HepG2 (cell line): ENCODE measurements around the gene PEPD. TPM values are rescaled to one million over a fixed set of nuclear protein-coding genes. Genes with fewer than 3 reads are reported as not detected.

Source experiments
- FOXC1 ChIP-seq: sonication (generic); formaldehyde crosslinking; IDR thresholded peaks from 2 replicates; pipeline ENCODE4 v1.8.0; 2022; ENCODE audit warnings: mild to moderate bottlenecking, missing genetic modification reagents, borderline replicate concordance
- GPN1 ChIP-seq: sonication (generic); formaldehyde crosslinking; IDR thresholded peaks from 2 replicates; pipeline ENCODE4 v1.5.1; 2020; ENCODE audit warnings: missing genetic modification reagents, borderline replicate concordance
- HBP1 ChIP-seq: IDR thresholded peaks from 2 replicates; pipeline ENCODE4 v1.6.1; 2016; ENCODE audit warnings: low read depth, control low read depth
- HNRNPLL ChIP-seq: fragments of 200-400 bp; formaldehyde crosslinking; IDR thresholded peaks from 2 replicates; pipeline ENCODE4 v1.6.1; 2017; ENCODE audit warnings: mild to moderate bottlenecking, low read depth, low read length; ENCODE audit not compliant: poor library complexity, severe bottlenecking
- MAF1 ChIP-seq: sonication (generic); formaldehyde crosslinking; IDR thresholded peaks from 2 replicates; pipeline ENCODE4 v1.5.0; 2020; ENCODE audit warnings: missing genetic modification reagents, borderline replicate concordance
- MED1 ChIP-seq: sonication (generic); formaldehyde crosslinking; IDR thresholded peaks from 2 replicates; pipeline ENCODE4 v1.4.0; 2020; ENCODE audit warnings: missing genetic modification reagents
- MLLT10 ChIP-seq: sonication (generic); formaldehyde crosslinking; IDR thresholded peaks from 2 replicates; pipeline ENCODE4 v1.4.0; 2020; ENCODE audit warnings: missing genetic modification reagents
- MTERF4 ChIP-seq: sonication (generic); formaldehyde crosslinking; IDR thresholded peaks from 2 replicates; pipeline ENCODE4 v1.8.0; 2023; ENCODE audit warnings: mild to moderate bottlenecking, missing genetic modification reagents
- MXD4 ChIP-seq: IDR thresholded peaks from 2 replicates; pipeline ENCODE4 v1.6.1; 2016; ENCODE audit warnings: mild to moderate bottlenecking, missing biosample characterization, missing genetic modification reagents
- MXI1 ChIP-seq: IDR thresholded peaks from 3 replicates; pipeline ENCODE4 v1.6.1; 2012; ENCODE audit warnings: low read depth, low read length, inconsistent platforms, borderline replicate concordance
- NFRKB ChIP-seq: fragments of 450-650 bp; IDR thresholded peaks from 2 replicates; pipeline ENCODE4 v1.6.1; 2017
- PAF1 ChIP-seq: IDR thresholded peaks from 2 replicates; pipeline ENCODE4 v1.6.1; 2016; ENCODE audit warnings: missing genetic modification reagents, missing compliant biosample characterization
- SATB2 ChIP-seq: sonication (generic); formaldehyde crosslinking; IDR thresholded peaks from 2 replicates; pipeline ENCODE4 v1.5.0; 2020; ENCODE audit warnings: missing genetic modification reagents
- TCF7L2 ChIP-seq: IDR thresholded peaks from 2 replicates; pipeline ENCODE4 v1.6.1; 2011; ENCODE audit warnings: mild to moderate bottlenecking, low read depth, low read length, moderate library complexity
- XBP1 ChIP-seq: sonication (generic); formaldehyde crosslinking; IDR thresholded peaks from 2 replicates; pipeline ENCODE4 v1.5.0; 2020; ENCODE audit warnings: missing genetic modification reagents
- ZNF407 ChIP-seq: sonication (generic); formaldehyde crosslinking; IDR thresholded peaks from one replicate; pipeline ENCODE4 v1.5.1; 2020; ENCODE audit warnings: mild to moderate bottlenecking, missing genetic modification reagents; ENCODE audit errors: not compliant biosample characterization
- ZNF570 ChIP-seq: sonication (generic); formaldehyde crosslinking; IDR thresholded peaks from 2 replicates; pipeline ENCODE4 v1.4.0; 2020; ENCODE audit warnings: mild to moderate bottlenecking, missing genetic modification reagents, borderline replicate concordance
- ZNF614 ChIP-seq: IDR thresholded peaks from 2 replicates; pipeline ENCODE4 v1.6.1; 2018; ENCODE audit warnings: missing biosample characterization, missing genetic modification reagents, inconsistent platforms, borderline replicate concordance
- ZNF816 ChIP-seq: sonication (generic); formaldehyde crosslinking; IDR thresholded peaks from 2 replicates; pipeline ENCODE4 v1.8.0; 2022; ENCODE audit warnings: missing genetic modification reagents, mild to moderate bottlenecking, borderline replicate concordance
- polyA plus RNA-seq, 8 experiments: library from polyadenylated mRNA; depleted of rRNA in 3 of 8; stranded (reverse) in 7 of 8; unstranded in 1 of 8; fragments of >200 nt; fragmentation: Illumina TruSeq in 4 of 8; extraction: Trizol in 4 of 8; gene quantifications; 2 replicates each; pipeline versions ENCODE4 v1.2.1 to v1.2.3, GENCODE V29; 2011 to 2016; ENCODE audit warnings: low read depth in 4 of 8, missing spikeins in 1 of 8, mixed read lengths in 1 of 8; ENCODE audit not compliant: insufficient read depth in 1 of 8
- total RNA-seq, 5 experiments: library from RNA; depleted of rRNA; stranded (reverse); fragments of >200 nt; fragmentation: Illumina TruSeq; extraction: Trizol; gene quantifications; 2 replicates each; pipeline ENCODE4 v1.2.3, GENCODE V29; 2016; ENCODE audit warnings: low read depth in 1 of 5

PEPD gene
- total and polyA plus RNA-seq, 2 of the 13 experiments (the other 11 are each of a cell fraction or from before 2014, with no cell fraction given), result 60.7 to 75.1 TPM

- TF ChIP-seq ZNF407, result no peak
- TF ChIP-seq MXD4 (CRISPR knock-in tag), result no peak
- TF ChIP-seq GPN1 (CRISPR knock-in tag), result no peak
- TF ChIP-seq SATB2 (CRISPR knock-in tag), result no peak
- no peak for TF ChIP-seq TCF7L2
- peak; percentile 25; the same call in 1 of the 2 replicates for TF ChIP-seq HBP1
- TF ChIP-seq FOXC1 (CRISPR knock-in tag), result no peak; the same call in 1 of the 2 replicates
- no peak for TF ChIP-seq HNRNPLL
- no peak for TF ChIP-seq XBP1 (CRISPR knock-in tag)
- TF ChIP-seq MXI1, result no peak; the same call in 2 of the 3 replicates
- TF ChIP-seq NFRKB, result no peak
- no peak for TF ChIP-seq PAF1 (CRISPR knock-in tag)
- TF ChIP-seq ZNF570 (CRISPR knock-in tag), result no peak
- peak; percentile 99 for TF ChIP-seq MED1
- TF ChIP-seq ZNF816 (CRISPR knock-in tag), result no peak
- TF ChIP-seq MTERF4 (CRISPR knock-in tag), result peak; percentile 22; the same call in 1 of the 2 replicates
- peak; percentile 75 for TF ChIP-seq ZNF614
- TF ChIP-seq MLLT10 (CRISPR knock-in tag), result no peak
- 0 out of 2 replicates have a peak, but pooled peaks have one; percentile 51 for TF ChIP-seq MAF1
These were observed 124.7 kb downstream of the PEPD start (continued) for GRCh38 chr19:33396701-33397535.
